Heart left ventricle (tissue), 13 donors: ENCODE measurements around the gene NSMCE1.

ENCODE experiments used
- CTCF ChIP-seq, 12 donors: fragments of 200-600 bp; sonication (generic) in 4 of 12; IDR thresholded peaks; one replicate each; pipeline versions ENCODE4 v1.5.0 to v1.8.0; 2018 to 2022; ENCODE audit warnings: antibody characterized with exemption in 12 of 12, mild to moderate bottlenecking in 5 of 12
- POLR2A ChIP-seq, 2 donors: fragments of 450-650 bp; IDR thresholded peaks; one replicate each; pipeline ENCODE4 v1.6.1; 2017; ENCODE audit warnings: antibody characterized with exemption in 2 of 2, mild to moderate bottlenecking in 2 of 2, moderate library complexity in 2 of 2
- donor health status: ischemic (EF 13 %, LVEDD 7.1; RV severe dilation, severe dysfunction).
- donor health status: DM: no; HTN: yes; CAD: no.
- donor health status: DM: no; HTN: no; CAD: no.
- donor health status: ischemic (EF 25% LVEDD 6.9; RV normal size, moderate dysfunction).
- donor health status: ischemic (EF 25% LVEDD 5.7; RV mildly dilated, moderate dysfunction).
- donor health status: ischemic (EF 35%, LVEDD 5.7; RV mildly dilated, moderate dysfunction).
- donor health status: nonischemic (EF 11% LVEDD 7.7; RV severe dilation, severe dysfunction).
- donor health status: DM: yes; HTN: yes; CAD: no.
- donor health status: PGD.
- donor health status: ischemic (EF 29% LVEDD 5.4; RV normal size, mild dysfunction).
- donor health status: nonischemic (EF 23%, LVEDD 6.1; RV moderate dilation, normal function).

- TF ChIP-seq CTCF (IDR thresholded peaks at IDR 0.05) (no peak), POLR2A (IDR thresholded peaks at IDR 0.05) (no peak)
These were observed 35.5 kb downstream of the NSMCE1 start for GRCh38 chr16:27232901-27233625.
